HG02840 (cell line): Measurements from ENCODE around the gene TMEM207.
"Not testable (repeated sequence)": the region's sequence is repeated elsewhere in the genome, so short reads cannot be mapped to it uniquely, and the experiment has no call there.

ENCODE experiments used
- ATAC-seq: cut with Tn5 transposase; IDR thresholded peaks from one replicate; pipeline ENCODE4 v1.9.1; 2021; ENCODE audit warnings: mild to moderate bottlenecking, moderate library complexity, moderate number of reproducible peaks; ENCODE audit not compliant: unreplicated experiment, low FRiP score

TMEM207 gene

DNA sequence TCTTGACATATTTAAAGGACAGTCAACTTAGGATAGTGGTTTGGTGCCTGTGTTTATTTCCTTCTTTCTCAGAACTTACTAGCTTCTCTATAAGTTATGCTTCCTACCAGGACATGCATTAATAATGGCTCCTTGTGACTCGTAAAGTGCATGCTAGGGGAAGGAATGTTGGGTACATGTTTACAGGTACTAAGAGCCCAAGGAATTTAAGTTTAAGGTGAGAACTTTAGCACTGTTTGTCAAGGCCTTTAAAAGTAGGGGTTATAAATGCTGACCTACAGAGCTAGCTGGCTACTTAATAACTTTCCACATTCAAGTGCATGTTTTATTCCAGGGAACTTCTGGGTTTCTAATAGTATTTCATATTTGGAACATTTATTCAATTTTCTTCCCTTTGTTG lies at the start of gene TMEM207:
TMEM207 (minus strand) TSS at position 101 of the 400 bp plus-strand sequence; CDS start at position 9, 92 bp downstream.
- no peak for ATAC-seq

GRCh38 chr3:190499122-190499521 lies 49.4 kb upstream of the TMEM207 start:
- no peak for ATAC-seq

GRCh38 chr3:190498293-190498692 lies 48.6 kb upstream of the TMEM207 start:
- ATAC-seq, result no peak

GRCh38 chr3:190497811-190498210 lies 48.1 kb upstream of the TMEM207 start:
- ATAC-seq, result no peak

- no peak for ATAC-seq
Measured at GRCh38 chr3:190496859-190497258, 47.2 kb upstream of the TMEM207 start.

GRCh38 chr3:190495796-190496195 lies 46.1 kb upstream of the TMEM207 start:
- no peak for ATAC-seq

GRCh38 chr3:190495354-190495753 lies 45.7 kb upstream of the TMEM207 start:
- ATAC-seq, result no peak

DNA sequence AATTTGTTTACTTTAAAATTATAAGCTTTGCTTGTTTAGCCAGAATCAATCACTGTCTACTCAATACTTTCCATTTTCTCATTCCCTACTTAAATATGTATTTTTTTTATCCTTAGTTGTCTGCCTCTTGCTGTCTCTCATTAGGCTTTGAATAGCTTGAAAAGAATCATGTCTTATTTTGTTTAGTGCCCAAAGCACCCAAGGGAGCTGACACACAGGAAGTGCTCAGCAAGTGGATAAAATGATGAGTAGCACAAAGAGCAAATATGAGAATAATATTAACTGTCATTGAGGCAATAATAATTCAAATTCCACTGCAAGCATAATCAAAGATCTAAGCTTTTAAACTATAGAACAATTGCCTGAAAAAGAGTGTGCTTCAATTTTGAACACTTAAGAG lies 45.2 kb upstream of the TMEM207 start:
- ATAC-seq, result no peak

DNA sequence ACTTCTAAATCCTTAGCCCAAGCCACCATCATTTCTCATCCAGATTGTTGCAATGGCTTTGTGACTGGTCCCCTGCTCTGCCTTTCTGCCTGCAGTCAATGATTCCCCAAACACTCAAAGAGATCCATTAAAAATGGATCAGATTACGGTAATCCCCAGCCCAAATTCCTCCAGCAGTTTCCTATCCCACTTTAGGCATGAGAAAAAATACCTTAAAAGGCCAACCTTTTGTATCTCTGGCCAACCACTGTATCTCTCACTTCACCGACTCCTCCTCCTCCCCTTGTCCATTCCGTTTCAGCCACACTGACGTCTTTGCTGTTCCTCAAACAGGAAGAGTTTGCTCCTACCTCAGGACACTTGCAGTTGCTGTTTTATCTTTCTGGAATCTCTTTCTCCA lies 43.3 kb upstream of the TMEM207 start:
- ATAC-seq, result no peak

DNA sequence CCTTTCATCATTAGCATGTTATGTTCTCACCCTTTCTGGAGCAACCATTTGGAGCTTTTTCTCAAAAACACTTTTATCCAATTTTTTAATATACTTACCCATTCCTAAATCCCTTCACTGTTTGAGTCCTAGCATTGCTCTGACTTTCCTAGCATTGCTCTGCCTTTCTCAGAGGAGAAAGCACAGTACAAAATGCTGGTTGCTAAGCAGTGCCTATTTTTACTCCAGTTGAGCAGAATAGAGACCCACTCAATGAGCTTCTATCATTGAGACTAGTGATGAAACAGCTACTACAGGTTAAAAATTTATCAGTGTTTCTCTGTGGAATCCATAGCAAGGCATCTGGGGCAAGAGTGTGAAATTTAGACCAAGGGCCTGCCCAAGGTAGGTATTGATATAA lies 42.4 kb upstream of the TMEM207 start:
- no peak for ATAC-seq

GRCh38 chr3:190491533-190492054 lies 41.9 kb upstream of the TMEM207 start:
- no peak for ATAC-seq

DNA sequence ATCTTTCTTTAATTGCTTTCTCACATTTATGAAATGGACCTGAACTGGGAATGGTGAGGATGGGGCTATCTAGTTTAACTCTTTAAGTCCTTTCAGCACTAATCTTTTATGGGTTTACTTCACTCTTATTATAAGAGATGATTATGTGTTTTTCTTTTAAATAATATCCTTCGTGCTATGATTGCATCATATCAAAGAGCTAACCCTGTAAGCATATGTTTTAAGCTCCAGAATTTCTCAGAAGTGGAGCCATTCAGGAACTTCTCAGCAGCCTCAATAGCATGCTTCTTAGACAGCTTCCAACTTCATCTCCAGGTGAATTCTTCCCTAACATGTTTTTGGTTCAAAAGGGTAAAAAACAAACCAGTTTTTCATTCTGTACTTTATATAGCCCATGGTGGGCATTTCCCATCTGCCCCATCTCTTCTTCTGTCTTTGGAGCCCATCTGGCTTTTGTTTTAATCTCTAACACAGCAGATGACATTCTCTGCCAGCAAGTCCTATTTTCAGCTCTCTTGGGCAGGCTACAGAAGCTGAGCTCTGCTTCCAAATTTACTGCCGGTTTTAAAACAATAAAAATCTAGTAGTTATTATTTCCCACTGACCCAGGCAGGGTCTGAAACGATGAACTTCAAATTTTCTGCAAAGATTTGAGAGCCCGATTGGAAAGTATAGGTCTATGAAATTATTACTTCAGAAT lies 37.4 kb upstream of the TMEM207 start:
- ATAC-seq, result no peak

GRCh38 chr3:190486533-190486864 lies 36.8 kb upstream of the TMEM207 start:
- no peak for ATAC-seq

DNA sequence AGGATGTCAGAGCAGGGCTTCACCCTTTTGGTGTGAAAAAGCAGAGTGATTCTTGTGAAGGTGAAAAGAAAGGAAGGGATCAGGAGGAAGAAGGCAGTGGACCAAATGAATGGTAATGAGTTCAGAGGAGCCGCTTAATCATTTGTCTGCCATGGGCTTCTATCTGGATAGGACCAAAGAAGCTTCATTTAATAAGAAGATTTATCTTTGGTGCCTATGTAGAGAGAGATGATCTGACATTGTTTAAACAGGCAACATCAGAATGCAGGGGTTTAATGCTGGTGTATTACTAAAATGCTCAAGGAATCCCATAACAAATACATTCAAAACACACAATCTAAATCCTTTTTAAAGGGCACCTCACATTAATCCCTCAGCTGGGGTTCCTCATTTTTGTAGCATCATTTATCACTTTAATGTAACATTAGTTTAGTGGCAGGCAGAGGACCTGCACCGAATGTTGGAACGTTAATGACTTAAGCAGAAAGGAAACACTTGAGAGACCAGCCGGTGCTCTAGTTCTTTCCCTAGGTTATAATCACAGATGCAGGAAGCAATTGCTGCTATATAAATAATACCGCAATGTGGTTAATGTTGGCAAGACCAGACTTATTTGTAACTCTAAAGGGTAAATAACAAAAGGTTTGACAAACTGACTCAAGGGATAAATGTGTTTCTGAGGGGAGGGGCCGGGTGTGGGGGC lies 36.3 kb upstream of the TMEM207 start:
- no peak for ATAC-seq

- ATAC-seq, result no peak
Measured at GRCh38 chr3:190481779-190482178, 32.1 kb upstream of the TMEM207 start.

DNA sequence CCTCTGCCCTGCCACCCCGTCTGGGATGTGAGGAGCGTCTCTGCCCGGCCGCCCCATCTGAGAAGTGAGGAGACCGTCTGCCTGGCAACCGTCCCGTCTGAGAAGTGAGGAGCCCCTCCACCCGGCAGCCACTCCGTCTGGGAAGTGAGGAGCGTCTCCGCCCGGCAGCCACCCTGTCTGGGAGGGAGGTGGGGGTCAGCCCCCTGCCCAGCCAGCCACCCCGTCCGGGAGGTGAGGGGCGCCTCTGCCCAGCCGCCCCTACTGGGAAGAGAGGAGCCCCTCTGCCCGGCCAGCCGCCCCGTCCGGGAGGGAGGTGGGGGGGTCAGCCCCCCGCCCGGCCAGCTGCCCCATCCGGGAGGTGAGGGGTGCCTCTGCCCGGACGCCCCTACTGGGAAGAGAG lies 23.6 kb upstream of the TMEM207 start:
- ATAC-seq, result not testable (repeated sequence)

DNA sequence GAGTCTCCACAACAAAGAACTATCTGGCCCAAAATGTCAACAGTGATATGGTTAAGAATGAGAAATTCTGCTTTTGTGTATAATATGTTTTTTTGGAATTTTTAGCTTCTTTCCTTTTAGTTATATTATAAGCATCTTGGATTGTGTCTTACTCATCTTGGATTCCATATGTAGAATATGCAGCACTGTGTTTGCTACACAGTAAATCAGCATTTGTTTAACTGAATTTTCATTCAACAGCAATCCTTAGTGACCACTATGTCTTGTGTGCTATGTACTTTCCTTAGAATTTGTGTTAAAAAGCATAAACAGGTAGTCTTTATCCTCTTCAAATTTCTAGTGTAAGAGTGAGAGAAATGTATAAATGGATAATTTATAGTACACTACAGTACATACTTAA lies 18.2 kb upstream of the TMEM207 start:
- no peak for ATAC-seq

DNA sequence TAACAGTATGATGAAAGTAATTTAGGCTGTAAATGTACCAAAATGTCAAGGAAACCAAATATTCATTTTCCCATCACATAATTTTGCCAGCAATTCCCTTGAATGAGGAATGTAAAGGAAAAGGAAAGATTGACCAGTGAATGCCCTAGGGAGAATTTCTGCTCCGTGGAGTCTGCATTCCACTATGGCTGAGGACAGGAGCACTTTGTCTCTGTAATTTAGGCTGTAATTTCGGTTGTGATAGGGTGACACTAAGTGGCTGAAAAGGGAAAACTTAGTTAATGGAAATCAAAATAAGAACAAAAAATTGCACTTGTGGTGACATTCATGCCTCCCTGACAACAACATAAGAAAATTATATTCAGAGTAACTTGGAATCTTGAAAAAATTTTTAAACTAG lies 8.3 kb upstream of the TMEM207 start:
- ATAC-seq, result no peak

DNA sequence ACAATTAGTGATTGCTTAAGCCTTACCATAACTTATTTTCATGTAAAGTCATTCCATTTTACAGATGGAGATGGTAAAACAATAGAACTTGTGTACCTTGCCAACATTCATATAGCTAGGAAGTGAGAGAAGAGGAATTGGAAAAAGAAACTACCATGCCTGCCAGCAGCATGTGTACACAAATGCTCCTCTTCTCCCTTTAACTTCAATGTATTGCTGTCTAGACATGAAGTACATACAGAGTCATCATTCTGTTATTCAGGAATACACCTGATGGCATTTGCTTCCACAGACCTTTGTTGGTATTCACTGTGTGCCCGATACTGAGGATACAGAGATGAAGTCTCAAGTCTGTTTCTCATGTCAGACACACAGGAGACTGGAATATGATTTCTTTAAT lies 7.1 kb upstream of the TMEM207 start:
- ATAC-seq, result no peak

DNA sequence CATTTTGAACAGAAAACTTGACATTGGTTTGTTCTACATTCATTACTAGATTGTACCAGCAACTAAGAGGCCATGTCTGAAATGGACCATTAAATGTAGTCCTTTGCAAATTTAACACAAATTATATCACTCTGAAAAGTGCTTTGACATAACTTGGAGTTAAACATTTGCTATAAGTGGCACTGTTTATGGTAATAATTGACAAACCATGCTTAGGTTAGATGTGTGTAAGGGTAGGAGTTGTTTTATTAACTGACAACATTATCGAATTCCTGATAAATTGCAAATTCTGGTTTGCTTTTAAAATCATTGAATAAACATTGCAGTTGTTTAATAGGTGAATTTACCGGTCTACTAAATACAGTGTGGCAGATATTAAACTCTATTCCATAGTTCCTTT lies 6.1 kb upstream of the TMEM207 start:
- ATAC-seq, result no peak

GRCh38 chr3:190448256-190448655 lies 1.4 kb downstream of the TMEM207 start:
- no peak for ATAC-seq
